ENCODE measurements around the gene AACS.

Gene AACS

DNA sequence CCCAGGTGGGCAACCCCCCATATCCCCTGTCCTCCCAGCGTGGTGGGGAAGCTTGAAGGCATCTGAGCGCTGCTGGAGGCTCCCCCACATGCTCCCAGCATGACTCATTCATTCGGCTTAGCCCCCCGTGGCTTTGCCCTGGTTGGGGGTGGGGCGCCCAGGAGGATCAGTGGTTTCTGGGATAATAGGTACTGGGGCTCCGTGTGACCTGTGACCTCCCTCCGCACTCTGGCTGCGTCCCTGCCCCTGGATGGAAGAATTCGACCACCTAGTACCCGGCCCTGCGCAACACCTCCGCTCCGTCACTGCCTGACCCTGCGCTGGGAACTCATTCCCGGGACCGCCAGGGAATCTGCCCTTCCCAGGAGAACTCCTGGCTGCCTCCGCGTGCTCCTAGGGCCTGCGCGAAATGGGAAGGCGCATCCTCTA lies 120.1 kb downstream of the AACS start:
- no peak for DNase-seq (ENCODE audit: low read depth, low spot score)

DNA sequence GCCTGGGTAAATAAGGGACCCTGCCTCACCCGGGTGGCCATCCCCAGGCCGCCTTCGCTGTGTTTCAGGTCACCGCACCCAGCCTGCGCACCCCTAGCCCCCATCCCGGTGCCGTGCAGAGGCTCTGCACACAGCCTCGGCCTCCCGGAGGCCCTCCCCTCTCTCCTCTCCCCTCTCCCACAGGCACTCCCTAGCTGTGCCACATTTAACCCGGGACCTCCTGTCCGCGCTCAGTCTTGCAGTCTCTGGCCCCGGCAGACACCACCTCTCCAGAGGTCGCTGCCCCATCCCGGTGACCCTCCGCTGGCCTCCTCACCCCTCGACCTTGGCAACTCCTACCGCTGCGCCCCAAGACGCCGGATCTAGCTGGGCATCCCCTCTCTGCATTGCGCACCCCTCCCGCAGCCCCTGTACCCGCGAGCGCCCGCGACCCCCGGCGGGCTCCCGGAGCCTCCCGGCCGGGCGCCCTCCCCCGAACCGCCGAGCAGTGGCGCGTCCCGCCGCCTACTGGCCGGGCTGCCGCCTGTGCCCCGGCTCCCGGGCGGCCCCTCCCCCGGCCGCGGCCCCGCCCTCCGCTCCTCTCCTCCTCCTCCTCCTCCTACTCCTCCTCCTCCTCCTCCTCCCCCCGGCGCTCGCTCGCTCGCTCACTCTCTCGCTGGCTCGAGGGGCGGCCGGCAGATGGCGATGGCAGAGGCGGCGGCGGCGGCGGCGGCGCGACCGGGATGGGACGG lies 120.7 kb downstream of the AACS start, which contains the start of gene TMEM132B:
TMEM132B (plus strand) TSS at position 647 of the 731 bp plus-strand sequence.
- no peak for DNase-seq (ENCODE audit: low read depth, low spot score)

DNA sequence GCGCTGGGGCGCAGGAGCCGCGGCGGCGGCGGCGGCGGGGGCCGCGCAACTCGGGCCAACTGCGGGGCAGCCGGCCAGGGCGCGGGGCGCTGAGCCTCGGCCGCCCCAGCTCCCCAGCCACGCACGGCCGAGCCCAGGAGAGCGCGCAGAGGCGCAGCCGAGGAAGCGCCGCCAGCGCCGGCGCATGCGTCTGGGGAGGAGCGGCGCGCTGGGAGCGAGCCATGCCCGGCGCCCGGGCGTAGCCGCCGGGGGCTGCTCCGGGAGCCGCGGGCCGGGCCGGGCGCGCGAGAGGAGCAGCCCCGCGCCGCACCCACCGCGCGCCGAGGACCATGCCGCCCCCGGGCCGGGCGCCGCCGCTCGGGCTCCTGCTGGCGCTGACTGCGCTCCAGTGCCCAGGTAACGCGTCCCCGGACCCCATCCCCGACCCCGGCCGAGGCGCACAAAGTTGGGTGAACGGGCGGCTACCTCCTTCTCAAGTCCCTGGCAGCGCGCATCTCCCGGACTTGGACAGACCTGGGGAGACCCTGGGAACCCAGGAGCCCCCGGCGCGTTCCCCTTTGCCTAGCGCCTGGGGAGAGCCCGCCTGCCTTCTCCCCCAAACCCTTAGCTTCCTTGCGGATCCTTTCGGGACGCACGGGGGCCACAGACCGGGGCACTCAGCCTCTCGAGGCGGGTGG lies 121.4 kb downstream of the AACS start:
- DNase-seq (ENCODE audit: low read depth, low spot score), result no peak

DNA sequence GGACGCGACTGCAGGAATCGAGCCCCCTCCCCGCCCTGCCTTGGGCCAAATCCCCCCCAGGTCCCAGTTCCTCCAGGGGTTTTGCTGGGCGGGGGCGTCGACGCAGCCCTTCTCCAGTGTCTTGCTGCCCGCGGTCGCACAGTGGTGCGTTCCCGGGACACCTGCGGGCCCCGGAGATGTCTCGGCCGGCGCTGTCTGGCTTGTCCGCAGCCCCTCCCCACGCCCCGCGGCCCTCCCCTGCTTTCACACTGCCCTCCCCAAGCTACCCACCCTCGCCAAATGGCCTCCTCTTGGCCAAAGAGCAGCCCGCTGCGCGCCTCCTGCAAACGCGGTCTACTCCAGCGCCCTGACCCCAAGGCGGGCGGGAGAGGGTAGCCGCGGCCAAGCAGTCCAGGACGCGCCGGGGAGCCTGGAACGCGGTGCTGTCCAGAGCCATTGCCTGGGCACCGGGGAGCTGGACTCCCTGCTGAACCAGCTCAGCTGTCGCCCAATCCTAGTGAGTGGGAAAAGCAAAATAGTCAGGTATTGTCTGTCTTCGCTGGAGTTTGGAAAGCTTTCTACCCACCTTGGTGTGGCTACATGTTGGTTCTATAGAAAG lies 122.0 kb downstream of the AACS start:
- DNase-seq (ENCODE audit: low read depth, low spot score), result no peak

DNA sequence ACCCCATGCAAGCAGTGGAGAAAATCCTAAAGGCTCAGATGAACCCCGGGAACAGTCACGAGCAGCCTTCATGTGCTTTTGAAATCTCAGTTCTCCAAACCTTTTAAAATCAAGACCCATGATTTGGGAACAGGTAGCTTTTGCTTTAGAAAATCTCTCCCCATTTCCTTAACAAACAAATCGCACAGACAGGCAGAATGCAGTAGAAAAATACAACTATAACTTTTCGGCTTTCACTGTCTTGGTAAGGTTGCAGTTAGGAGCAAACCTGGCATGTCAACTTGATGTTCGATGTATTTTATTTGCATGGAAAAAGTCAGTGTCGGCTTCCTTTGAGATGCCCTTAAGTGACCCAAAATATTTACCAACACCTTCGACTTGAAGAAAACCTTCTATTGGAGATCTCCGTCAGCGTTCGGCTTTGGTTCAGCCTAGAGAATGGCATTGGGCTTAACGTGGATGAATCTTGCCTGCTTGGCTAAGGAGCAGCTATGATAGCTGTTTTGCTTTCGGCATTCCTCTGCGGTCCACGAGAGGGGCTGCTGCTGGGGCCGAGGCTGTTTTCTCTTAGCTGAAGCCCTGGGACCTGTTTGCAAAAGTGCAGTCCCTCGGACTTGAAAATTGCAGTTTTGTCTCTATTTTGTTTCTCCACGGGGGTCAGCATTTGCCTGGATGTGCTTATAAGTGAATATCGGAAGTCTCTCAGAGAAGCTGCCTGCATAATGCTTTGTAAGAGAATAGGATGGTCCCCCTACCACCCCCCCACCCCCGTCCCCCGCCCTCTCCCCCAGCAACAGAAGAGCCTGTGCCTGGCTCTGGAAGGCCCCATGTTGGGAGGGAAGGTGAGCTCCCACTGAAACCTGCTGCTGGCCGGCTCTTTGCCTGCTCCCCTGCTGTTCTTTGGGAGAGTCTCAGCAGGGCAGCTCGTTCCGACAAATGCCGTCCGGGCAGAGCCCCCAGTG lies 122.8 kb downstream of the AACS start:
- peak; percentile 54 for DNase-seq (ENCODE audit: low read depth, low spot score)

DNA sequence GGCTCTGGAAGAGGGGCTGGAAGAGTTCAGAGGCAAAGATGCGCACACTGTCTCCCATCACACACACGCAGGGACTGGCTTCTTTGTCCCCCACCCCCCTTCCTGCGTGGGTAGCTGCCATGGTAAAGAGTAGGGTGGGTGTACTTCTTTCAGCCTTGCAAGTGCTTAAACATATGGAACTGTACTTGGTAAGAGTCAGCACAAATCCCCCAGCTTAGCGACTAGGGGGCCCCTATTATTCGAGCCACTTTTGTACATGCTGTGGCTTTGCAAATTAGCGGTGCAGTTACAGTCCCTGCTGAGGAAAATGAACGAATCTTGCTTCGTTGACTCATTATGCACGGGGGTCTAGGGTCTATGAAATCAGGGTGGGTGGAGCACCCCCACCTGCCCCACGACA lies 123.8 kb downstream of the AACS start:
- no peak for DNase-seq (ENCODE audit: low read depth, low spot score)

DNA sequence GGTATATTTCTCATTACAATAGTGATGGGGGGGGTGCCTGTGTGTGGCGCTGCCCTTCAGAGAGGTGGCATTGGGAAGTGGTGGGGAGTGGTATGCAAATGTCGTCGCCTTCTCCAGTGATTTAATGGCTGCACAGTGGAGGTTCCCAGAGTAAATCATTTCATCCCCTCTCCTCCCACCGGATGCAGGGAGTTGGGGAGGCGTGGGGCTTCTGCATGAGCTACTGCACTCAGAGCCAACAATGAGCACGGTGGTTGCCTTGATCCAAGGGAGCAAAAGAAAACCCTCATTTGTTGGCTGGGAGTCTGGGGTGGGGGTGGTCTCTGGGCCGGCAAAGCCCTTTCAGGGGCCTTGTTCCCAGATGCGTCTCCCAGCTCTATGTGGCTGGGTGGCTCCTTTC lies 124.3 kb downstream of the AACS start:
- DNase-seq (ENCODE audit: low read depth, low spot score), result no peak

DNA sequence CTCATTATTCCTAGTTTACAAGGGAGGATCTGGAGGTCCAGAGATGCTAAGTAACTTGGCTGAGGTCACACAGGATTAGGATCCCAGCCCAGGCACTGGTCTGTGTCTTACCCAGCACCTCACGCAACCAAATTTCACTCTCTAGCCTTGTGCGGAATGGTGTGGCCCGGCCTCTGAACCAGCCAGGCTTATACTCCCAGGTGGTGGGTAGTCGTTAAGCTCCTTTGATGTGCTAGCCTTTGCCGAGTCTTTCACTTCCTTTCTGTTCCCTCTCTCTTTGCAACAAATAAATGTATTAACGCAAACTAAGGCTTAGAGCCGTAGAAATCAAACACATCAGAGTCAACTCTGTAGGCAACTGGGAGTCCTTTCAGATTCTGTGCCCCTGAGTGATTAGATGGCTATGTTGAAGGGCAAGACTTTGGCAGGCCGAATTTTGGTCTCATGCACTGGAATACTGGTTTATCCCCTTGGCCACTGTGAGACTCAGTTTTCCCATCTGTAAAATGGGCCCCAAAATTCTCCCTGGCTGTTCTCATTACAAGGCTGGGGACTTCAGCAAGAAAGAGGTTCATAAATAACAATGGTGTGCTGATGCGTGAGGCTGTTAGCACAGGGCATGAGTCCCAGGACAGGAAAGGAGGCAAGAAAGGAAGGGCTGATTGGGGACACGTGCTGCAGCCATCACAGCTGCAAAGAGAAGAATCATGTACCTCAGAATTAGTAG lies 126.3 kb downstream of the AACS start:
- no peak for DNase-seq (ENCODE audit: low read depth, low spot score)

DNA sequence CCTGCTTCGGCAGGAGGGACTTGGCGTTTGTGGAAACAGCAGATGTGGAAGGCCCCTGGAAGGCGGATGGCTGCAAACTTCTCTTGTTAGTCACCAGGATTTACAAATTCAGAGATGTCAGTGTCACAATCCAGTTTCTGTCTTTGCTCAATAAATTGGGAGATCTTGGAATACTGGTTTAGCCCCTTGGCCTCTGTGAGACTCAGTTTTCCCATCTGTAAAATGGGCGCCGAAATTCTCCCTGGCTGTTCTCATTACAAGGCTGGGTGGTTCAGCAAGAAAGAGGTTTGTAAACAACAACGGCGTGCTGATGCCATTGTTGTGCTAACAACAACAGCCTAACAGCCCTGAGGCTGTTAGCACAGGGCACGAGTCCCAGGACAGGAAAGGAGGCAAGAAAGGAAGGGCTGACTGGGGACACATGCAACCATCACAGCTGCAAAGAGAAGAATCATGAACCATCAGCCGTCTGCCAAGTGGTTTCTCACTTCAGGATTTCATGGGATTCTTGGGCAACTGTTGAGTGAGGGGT lies 127.5 kb downstream of the AACS start:
- DNase-seq (ENCODE audit: low read depth, low spot score), result no peak

Data from iPS DF 19.7 (cell line).